Psoas muscle (tissue), 8 donors: ENCODE results near the gene CKMT2. TPM values are rescaled to one million over a fixed set of nuclear protein-coding genes. Genes with fewer than 3 reads are reported as not detected.

Source experiments
- ATAC-seq, 4 donors: fragments of 200-7000 bp; cut with Tn5 transposase; one replicate each; pipeline ENCODE4 v1.9.1; 2020; ENCODE audit warnings: moderate library complexity in 3 of 4, mild to moderate bottlenecking in 2 of 4
- DNase-seq, 2 donors: peaks; one replicate each; pipeline ENCODE4 v3.0.0-alpha.2; 2020
- H3K27ac ChIP-seq: fragments of 200-600 bp; one replicate; pipeline ENCODE4 v1.8.0; 2022
- H3K27me3 ChIP-seq, 3 donors: fragments of 200-600 bp in 1 of 3; one replicate each; pipeline versions ENCODE4 v1.6.1 to v1.8.0; 2013 to 2022; ENCODE audit warnings: low read length in 2 of 3, mild to moderate bottlenecking in 2 of 3, moderate library complexity in 1 of 3; ENCODE audit not compliant: insufficient read depth in 3 of 3
- H3K36me3 ChIP-seq, 2 donors: fragments of 200-600 bp in 1 of 2; one replicate each; pipeline versions ENCODE4 v1.6.1 to v1.8.0; 2013 to 2022; ENCODE audit warnings: low read depth in 1 of 2, mild to moderate bottlenecking in 1 of 2, moderate library complexity in 1 of 2; ENCODE audit not compliant: insufficient read depth in 1 of 2
- H3K4me1 ChIP-seq: fragments of 200-600 bp; one replicate; pipeline ENCODE4 v1.8.0; 2022
- H3K4me3 ChIP-seq: fragments of 200-600 bp; one replicate; pipeline ENCODE4 v1.8.0; 2022; ENCODE audit warnings: mild to moderate bottlenecking
- H3K9me3 ChIP-seq: fragments of 200-600 bp; one replicate; pipeline ENCODE4 v1.8.0; 2022
- CTCF ChIP-seq: fragments of 200-600 bp; IDR thresholded peaks from one replicate; pipeline ENCODE4 v1.8.0; 2022; ENCODE audit warnings: antibody characterized with exemption
- WGBS, 3 donors: extraction: QIAGEN DNeasy Blood & Tissue Kit; methylation state at CpG; one replicate each; pipeline versions ENCODE4 v1.1.6 to v1.1.7; 2013; 5-methylcytosine and 5-hydroxymethylcytosine counted together
- intact Hi-C, 2 donors: fragments of 100-400 bp; cut with DNase I; formaldehyde crosslinking; loops; one replicate each; pipeline versions ENCODE4 v1.11.0 to v1.14.2; 2022
- polyA plus RNA-seq, 3 donors: library from polyadenylated mRNA; stranded (reverse); fragments of 200-250 nt; gene quantifications; one replicate each; pipeline ENCODE4 v1.2.3, GENCODE V29; 2013
- total RNA-seq, 4 donors: library from RNA; stranded (reverse); fragmentation: NEBNext Ultra II Directional in 2 of 4; extraction: Animal tissue kit (Norgen Biotek cat#: 25700) in 2 of 4; gene quantifications; one replicate each; pipeline versions ENCODE4 v1.2.1 to v1.2.4, GENCODE V29; 2021 to 2023
- donor health status: healthy with polysubstance abuse.
- donor health status: DM: no; HTN: no; CAD: no; lungs with moderate emphysema.
- donor health status: Bipolar disorder and iron deficiency.
- donor health status: healthy.
- donor health status: DM: yes; HTN: yes; CAD: no.
- donor health status: DM: no; HTN: no; CAD: no.
- donor health status: DM: no; HTN: no; CAD: no.
- donor health status: DM: yes; HTN: yes; CAD: no.

The CKMT2 gene
- total and polyA plus RNA-seq, 7 donors = 517 to 1,358 (median 667) TPM

- ATAC-seq (no peak), DNase-seq (no peak)
- Histone ChIP-seq H3K27ac (no peak overlapping the region), H3K36me3 (peaks cover 0 to 56% of the 10 kb centered on the region in 2 donors), H3K4me1 (no peaks in the 10 kb centered on the region), H3K27me3 (no peaks in the 10 kb centered on the region), H3K9me3 (no peaks in the 10 kb centered on the region), H3K4me3 (no peak overlapping the region)
- TF ChIP-seq CTCF = no peak
- 79 to 90% (median 83%) methylated on average over 3 of the region's 3 CpGs for WGBS, 3 donors
- intact Hi-C loops = no loop called here
These were observed 81.5 kb downstream of the CKMT2 start for GRCh38 chr5:81314581-81314980.

- Histone ChIP-seq H3K9me3 (no peaks in the 10 kb centered on the region), H3K27me3 (no peaks in the 10 kb centered on the region), H3K4me1 (no peaks in the 10 kb centered on the region), H3K27ac (no peak overlapping the region), H3K4me3 (no peak overlapping the region), H3K36me3 (peaks cover 0 to 49% of the 10 kb centered on the region in 2 donors)
- intact Hi-C loops = no loop called here
- WGBS, 3 donors = 48 to 62% (median 53%) methylated on average over 1 of the region's 1 CpG
- no peak for TF ChIP-seq CTCF
- ATAC-seq = no peak
- no peak for DNase-seq
These were observed 82.2 kb downstream of the CKMT2 start for GRCh38 chr5:81315336-81315735.

- 88 to 94% (median 89%) methylated on average over 4 of the region's 4 CpGs for WGBS, 3 donors
- no peaks in the 10 kb centered on the region for H3K9me3 ChIP-seq
- ATAC-seq (no peak), DNase-seq (no peak)
- peaks cover 0 to 44% of the 10 kb centered on the region in 2 donors for H3K36me3 ChIP-seq
- no peaks in the 10 kb centered on the region for H3K4me1 ChIP-seq
- no peak overlapping the region for H3K27ac ChIP-seq
- H3K27me3 ChIP-seq = no peaks in the 10 kb centered on the region
- intact Hi-C loops = no loop called here
- no peak overlapping the region for H3K4me3 ChIP-seq
- no peak for TF ChIP-seq CTCF
These were observed 82.7 kb downstream of the CKMT2 start for GRCh38 chr5:81315830-81316229.

Other genes starting within 250 kb of the CKMT2 start
- 10 to 100 TPM in 3 of 4 donors, 1 to 10 TPM in 1; 9.6 to 45.1 (median 20.0) TPM for gene ZCCHC9, start 68.3 kb downstream of the CKMT2 start, total RNA-seq
- gene ZCCHC9, start 68.3 kb downstream of the CKMT2 start, polyA plus RNA-seq = 10 to 100 TPM; 16.3 to 29.2 (median 26.2) TPM
- not detected for gene ACOT12, start 160.8 kb downstream of the CKMT2 start, total RNA-seq
- gene ACOT12, start 160.8 kb downstream of the CKMT2 start, polyA plus RNA-seq = not detected